CD4-positive, alpha-beta T cell treated with Interleukin-12 subunit alpha and Interleukin-12 subunit beta, for 1 hour (primary cell): ENCODE results near the gene ADAMTSL2.
"Not testable (repeated sequence)": the region's sequence is repeated elsewhere in the genome, so short reads cannot be mapped to it uniquely, and the experiment has no call there.

Source experiments
- DNase-seq: peaks from one replicate; pipeline ENCODE4 v3.0.0-alpha.2; 2020

Gene ADAMTSL2

GRCh38 chr9:133561976-133562554 lies 27.6 kb downstream of the ADAMTSL2 start:
- DNase-seq: no peak

- DNase-seq: no peak
Measured at GRCh38 chr9:133562611-133563290, 28.2 kb downstream of the ADAMTSL2 start.

GRCh38 chr9:133563291-133563796 lies 28.8 kb downstream of the ADAMTSL2 start:
- no peak for DNase-seq

- not testable (repeated sequence) for DNase-seq
Measured at GRCh38 chr9:133563814-133564213, 29.3 kb downstream of the ADAMTSL2 start.

- DNase-seq: no peak
Measured at GRCh38 chr9:133564451-133565116, 30.1 kb downstream of the ADAMTSL2 start.

GRCh38 chr9:133566382-133566781 lies 31.9 kb downstream of the ADAMTSL2 start:
- DNase-seq: no peak

- no peak for DNase-seq
Measured at GRCh38 chr9:133566817-133567216, 32.3 kb downstream of the ADAMTSL2 start.

GRCh38 chr9:133568186-133568585 lies 33.7 kb downstream of the ADAMTSL2 start:
- DNase-seq: no peak

- no peak for DNase-seq
Measured at GRCh38 chr9:133569121-133569785, 34.7 kb downstream of the ADAMTSL2 start.

GRCh38 chr9:133569891-133570690 lies 35.6 kb downstream of the ADAMTSL2 start:
- DNase-seq: no peak

GRCh38 chr9:133570691-133571080 lies 36.2 kb downstream of the ADAMTSL2 start:
- no peak for DNase-seq

GRCh38 chr9:133571391-133571890 lies 36.9 kb downstream of the ADAMTSL2 start:
- DNase-seq: no peak

GRCh38 chr9:133571896-133572595 lies 37.5 kb downstream of the ADAMTSL2 start:
- no peak for DNase-seq

- DNase-seq: no peak
Measured at GRCh38 chr9:133572821-133573361, 38.4 kb downstream of the ADAMTSL2 start.

GRCh38 chr9:133573791-133574515 lies 39.4 kb downstream of the ADAMTSL2 start:
- DNase-seq: no peak

- DNase-seq: no peak
Measured at GRCh38 chr9:133574771-133575170, 40.3 kb downstream of the ADAMTSL2 start.

- no peak for DNase-seq
Measured at GRCh38 chr9:133575186-133576030, 40.9 kb downstream of the ADAMTSL2 start.

- no peak for DNase-seq
Measured at GRCh38 chr9:133576031-133576874, 41.7 kb downstream of the ADAMTSL2 start.
